HG03457 (cell line): ENCODE data around the gene SIKE1.
"Not testable (repeated sequence)": the region's sequence is repeated elsewhere in the genome, so short reads cannot be mapped to it uniquely, and the experiment has no call there.

Source experiments
- ATAC-seq: cut with Tn5 transposase; IDR thresholded peaks from one replicate; pipeline ENCODE4 v1.9.1; 2021; ENCODE audit warnings: moderate number of reproducible peaks; ENCODE audit not compliant: unreplicated experiment

SIKE1 gene

DNA sequence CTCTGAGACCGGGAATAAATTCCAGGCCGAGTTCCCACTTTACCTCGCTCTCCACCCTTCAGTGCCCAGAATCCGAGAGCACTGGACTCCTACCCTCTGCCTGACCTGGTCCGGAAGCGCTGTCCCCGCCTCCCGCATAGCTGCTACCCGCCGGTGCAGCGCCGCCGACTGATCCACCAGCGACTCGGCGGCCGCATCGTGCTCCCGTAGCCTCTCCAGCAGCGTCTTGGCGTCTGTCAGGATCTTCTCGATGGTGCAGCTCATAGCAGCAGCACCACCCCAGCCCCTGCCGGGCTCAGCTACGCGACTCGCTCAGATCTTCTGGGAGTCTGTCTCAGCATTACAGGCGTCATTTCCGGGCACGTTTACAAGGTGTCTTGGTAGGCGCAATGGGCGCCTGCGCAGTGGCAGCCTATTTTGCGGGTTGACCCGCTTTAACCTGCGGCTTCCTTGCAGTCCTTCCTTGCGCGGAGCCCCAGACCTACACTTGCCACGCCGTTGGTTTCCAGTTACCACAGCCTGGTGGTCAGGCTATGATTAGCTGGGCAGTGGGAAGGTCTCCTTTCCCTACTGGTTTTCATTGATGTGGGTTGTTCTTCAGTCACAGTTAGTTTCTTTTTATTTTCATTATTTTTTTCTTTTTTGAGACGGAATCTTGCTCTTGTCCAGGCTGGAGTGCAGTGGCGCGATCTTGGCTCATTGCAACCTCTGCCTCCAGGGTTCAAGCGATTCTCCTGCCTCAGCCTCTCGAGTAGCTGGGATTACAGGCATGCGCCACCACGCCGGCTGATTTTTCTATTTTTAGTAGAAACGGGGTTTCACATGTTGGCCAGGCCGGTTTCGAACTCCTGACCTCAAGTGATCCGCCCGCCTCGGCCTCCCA, at the start of gene SIKE1:
TSS of gene SIKE1 (minus strand) at position 342 of the 883 bp plus-strand sequence. CDS start at position 264, 78 bp downstream.
- ATAC-seq: peak; percentile 98

- not testable (repeated sequence) for ATAC-seq
Observed at GRCh38 chr1:114830075-114830474, 49.6 kb upstream of the SIKE1 start.

GRCh38 chr1:114828251-114828650, 47.8 kb upstream of the SIKE1 start:
- ATAC-seq: no peak

GRCh38 chr1:114821978-114822377, 41.5 kb upstream of the SIKE1 start:
- ATAC-seq: no peak

DNA sequence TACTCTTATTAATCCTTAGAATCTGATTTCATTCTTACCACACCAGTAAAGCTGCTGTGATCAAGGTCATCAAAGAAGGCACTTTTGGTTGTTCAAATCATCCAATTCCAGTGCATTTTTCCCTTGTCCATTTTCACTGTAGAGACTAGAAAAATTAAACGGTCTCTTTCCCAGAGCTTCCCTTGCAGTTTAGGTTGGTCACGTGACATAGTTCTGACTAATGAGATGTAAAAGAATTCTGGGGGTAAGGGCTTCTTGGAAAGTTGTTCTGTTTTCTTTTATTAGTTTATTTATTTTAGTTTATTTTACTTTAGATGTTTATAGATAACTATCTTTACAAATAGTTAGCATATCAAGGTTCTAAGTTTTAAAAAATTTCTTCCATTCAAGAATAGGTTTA, 39.9 kb upstream of the SIKE1 start:
- no peak for ATAC-seq

- no peak for ATAC-seq
Observed at GRCh38 chr1:114819869-114820268, 39.4 kb upstream of the SIKE1 start.

DNA sequence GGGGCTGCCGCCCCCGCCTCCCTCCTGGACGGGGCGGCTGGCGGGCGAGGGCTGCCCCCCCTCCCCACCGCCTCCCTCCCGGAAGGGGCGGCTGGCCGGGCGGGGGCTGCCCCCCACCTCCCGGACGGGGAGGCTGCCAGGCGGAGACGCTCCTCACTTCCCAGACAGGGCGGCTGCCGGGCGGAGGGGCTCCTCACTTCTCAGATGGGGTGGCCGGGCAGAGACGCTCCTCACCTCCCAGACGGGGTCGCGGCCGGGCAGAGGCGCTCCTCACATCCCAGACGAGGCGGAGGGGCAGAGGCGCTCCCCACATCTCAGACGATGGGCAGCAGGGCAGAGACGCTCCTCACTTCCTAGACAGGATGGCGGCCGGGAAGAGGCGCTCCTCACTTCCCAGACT, 24.0 kb upstream of the SIKE1 start:
- ATAC-seq: not testable (repeated sequence)

DNA sequence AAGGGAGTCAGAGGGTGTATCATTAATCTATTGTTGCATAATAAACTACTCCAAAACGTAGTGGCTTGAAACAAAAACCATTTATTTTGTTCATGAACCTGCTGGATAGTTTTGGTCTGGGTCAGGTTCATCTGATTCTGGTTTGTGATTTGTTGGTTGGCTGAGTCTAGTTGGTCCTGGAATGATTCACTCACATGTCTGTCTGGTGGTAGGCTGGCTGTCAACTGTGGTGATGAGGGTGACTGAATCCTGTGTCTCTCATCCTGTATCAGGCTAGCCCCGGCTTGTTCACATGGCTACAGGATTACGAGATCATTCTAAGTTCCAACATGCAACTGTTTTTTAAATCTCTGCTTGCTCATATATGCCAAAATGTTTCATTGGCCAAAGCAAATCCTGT, 22.5 kb upstream of the SIKE1 start:
- ATAC-seq: no peak

DNA sequence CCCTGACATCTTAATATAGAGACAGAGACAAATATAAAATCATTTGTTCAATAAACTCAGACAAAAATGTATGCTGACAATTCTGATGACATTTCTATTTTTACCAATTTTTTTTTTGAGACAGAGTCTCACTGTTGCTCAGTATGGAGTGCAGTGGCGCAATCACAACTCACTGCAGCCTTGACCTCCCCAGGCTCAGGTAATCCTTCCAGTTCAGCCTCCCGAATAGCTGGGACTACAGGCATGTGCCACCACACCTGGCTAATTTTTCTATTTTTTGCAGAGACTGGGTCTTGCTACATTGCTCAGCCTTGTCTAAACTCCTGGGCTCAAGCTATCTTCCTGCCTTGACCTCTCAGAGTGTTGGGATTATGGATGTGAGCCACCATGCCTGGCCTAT, 13.6 kb upstream of the SIKE1 start:
- ATAC-seq: no peak

DNA sequence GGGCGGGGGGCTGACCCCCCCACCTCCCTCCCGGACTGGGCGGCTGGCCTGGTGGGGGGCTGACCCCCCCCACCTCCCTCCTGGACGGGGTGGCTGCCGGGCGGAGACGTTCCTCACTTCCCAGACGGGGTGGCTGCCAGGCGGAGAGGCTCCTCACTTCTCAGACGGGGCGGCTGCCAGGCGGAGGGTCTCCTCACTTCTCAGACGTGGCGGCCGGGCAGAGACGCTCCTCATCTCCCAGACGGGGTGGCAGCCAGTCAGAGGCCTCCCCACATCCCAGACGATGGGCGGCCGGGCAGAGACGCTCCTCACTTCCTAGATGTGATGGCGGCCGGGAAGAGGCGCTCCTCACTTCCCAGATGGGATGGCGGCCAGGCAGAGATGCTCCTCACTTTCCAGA, 10.1 kb upstream of the SIKE1 start:
- ATAC-seq: not testable (repeated sequence)

DNA sequence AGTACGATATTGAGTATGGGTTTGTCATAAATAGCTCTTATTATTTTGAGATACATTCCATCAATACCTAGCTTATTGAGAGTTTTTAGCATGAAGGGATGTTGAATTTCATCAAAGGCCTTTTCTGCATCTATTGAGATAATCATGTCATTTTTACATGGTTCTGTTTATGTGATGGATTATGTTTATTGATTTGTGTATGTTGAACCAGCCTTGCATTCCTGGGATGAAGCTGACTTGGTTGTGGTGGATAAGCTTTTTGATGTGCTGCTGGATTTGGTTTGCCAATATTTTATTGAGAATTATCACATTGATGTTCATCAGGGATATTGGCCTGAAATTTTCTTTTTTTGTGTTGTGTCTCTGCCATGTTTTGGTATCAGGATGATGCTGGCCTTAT, 6.0 kb upstream of the SIKE1 start:
- not testable (repeated sequence) for ATAC-seq

DNA sequence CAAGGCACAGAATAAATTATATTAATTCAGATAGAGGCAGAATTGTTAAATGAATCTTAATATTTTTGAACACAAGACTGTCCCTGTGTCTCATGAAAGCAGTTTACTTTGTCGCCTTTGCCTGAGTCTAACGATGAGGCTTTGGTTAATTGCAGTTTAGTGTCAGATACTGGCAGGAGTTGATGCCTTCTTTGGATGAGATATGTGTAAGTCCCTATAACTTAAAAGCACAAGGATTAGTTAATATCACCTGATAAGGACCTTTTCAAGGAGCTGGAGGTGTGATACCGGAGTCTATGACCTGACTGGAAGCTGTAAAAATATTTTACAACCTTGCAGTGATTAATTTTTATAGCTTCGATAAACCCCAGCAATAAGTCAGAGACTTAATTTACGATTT, 2.0 kb upstream of the SIKE1 start:
- no peak for ATAC-seq

DNA sequence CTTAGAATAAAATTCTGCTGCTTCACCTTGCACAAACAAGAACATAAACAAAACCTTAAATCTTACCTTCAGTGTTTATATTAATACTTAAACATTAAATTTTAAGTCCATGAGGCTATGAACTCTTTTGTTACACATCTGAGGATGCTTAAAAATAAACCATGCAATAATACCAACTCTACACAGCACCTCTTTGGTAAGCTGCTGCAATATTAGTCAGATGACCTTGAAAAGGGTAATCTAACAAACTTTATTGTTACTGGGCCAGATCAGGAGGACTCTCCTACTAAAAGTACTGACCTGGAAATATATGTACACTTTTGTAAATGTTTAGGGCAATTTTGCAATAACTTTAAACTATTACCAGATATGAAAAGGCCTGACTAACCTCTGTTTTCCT, 763 bp downstream of the SIKE1 start:
- ATAC-seq: no peak

- not testable (repeated sequence) for ATAC-seq
Observed at GRCh38 chr1:114776726-114777125, 3.8 kb downstream of the SIKE1 start.

GRCh38 chr1:114771992-114772391, 8.5 kb downstream of the SIKE1 start:
- ATAC-seq: no peak

DNA sequence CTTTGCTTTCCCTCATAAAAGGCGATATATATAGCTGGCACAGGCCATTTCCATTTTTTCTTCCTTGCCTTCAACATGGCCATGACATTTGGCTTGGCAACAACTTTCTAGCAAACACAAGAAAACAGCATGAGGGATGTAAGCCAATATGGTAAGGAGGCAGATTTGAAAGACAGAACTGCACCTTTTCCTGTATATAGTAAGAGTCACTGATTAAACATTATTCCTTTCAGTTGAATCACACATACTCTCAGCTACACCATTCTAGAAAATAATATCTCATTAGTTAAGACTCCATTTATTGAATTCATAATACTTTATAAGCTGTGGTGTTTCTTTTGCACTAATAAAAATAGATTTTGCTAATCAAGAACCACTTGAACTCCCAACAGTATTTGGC, 9.5 kb downstream of the SIKE1 start:
- no peak for ATAC-seq

- ATAC-seq: no peak
Observed at GRCh38 chr1:114764689-114765088, 15.8 kb downstream of the SIKE1 start.

GRCh38 chr1:114758256-114758832, 22.1 kb downstream of the SIKE1 start:
- ATAC-seq: no peak

GRCh38 chr1:114757455-114758255, 22.8 kb downstream of the SIKE1 start, which contains the start of gene CSDE1:
Gene CSDE1, minus strand, starts transcription at chr1:114757984. Its CDS starts 18,094 bp downstream, at chr1:114739890.
- peak; percentile 73 for ATAC-seq

DNA sequence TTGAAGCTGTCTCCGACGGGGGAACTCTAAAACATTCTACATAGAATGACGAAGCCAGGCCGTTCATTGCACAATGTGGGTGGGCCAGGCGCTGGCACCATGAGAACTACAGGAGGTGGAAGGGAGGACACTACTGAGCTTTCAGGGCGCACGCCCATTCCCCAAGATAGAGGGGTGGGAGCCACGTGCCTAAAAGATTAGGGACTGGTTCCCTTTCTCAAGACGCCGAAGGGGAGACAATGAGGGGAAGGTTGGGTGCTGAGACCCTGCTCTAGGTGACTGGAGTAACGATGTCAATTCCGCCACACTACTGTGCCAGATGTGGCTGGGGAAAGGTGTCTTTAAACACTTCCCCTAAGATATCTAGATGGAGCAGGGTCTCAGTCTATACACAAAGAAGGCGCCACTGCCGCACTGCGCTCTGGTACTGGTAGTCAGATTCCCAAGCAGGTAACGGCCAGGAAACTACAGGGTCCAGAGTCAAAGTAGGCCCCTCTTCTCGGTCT, 23.5 kb downstream of the SIKE1 start:
- ATAC-seq: no peak
